ENCODE data around the gene PDSS2.
"Not testable (repeated sequence)": the region's sequence is repeated elsewhere in the genome, so short reads cannot be mapped to it uniquely, and the experiment has no call there.

The PDSS2 gene

GRCh38 chr6:107290491-107290890, 168.9 kb downstream of the PDSS2 start:
- no peak overlapping the region for H3K4me3 ChIP-seq (ENCODE audit: low read depth, low read length)
- TF ChIP-seq POLR2A (IDR thresholded peaks at IDR 0.05; ENCODE audit: extremely low read depth, insufficient read length) (no peak), MYC (IDR thresholded peaks at IDR 0.05; ENCODE audit: low read depth, low read length) (no peak), CTCF (IDR thresholded peaks at IDR 0.05; ENCODE audit: low read depth, low read length) (no peak)
- TF ChIP-seq, protein P1, sequence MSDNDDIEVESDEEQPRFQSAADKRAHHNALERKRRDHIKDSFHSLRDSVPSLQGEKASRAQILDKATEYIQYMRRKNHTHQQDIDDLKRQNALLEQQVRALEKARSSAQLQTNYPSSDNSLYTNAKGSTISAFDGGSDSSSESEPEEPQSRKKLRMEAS (IDR thresholded peaks at IDR 0.05; ENCODE audit: low read depth, low read length), result no peak
- no peak for DNase-seq (ENCODE audit: low read depth)

DNA sequence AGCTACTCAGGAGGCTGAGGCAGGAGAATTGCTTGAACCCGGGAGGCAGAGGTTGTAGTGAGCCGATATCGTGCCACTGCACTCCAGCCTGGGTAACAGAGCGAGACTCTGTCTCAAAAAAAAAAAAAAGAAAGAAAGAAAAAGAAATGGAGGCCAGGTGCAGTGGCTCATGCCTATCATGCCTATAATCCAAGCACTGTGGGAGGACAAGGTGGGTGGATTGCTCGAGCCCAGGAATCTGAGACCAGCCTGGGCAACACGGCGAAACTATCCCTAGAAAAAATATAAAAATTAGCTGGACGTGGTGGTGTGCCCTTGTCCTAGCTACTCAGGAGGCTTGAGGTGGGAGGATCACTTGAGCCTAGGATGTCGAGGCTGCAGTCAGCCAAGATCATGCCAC, 170.1 kb downstream of the PDSS2 start:
- DNase-seq (ENCODE audit: low read depth); H3K4me3 ChIP-seq (ENCODE audit: low read depth, low read length): not testable (repeated sequence)

DNA sequence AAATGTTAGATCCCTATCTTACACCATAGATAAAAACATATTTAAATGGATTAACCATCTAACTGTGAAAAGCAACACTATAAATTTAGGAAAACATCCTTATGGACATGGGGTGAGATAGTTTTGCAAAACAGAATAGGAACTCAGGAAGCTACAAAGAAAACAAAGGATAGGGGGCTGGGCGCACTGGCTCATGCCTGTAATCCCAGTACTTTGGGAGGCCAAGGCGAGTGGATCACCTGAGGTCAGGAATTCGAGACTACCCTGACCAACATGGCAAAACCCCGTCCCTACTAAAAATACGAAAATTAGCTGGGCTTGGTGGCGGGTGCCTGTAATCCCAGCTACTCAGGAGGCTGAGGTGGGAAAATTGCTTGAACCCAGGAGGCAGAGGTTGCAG, 173.7 kb downstream of the PDSS2 start:
- not testable (repeated sequence) for H3K4me3 ChIP-seq (ENCODE audit: low read depth, low read length); DNase-seq (ENCODE audit: low read depth)

GRCh38 chr6:107284805-107285204, 174.6 kb downstream of the PDSS2 start:
- no peak for DNase-seq (ENCODE audit: low read depth)
- TF ChIP-seq, protein P1 (IDR thresholded peaks at IDR 0.05; ENCODE audit: low read depth, low read length), result no peak
- no peak overlapping the region for H3K4me3 ChIP-seq (ENCODE audit: low read depth, low read length)

GRCh38 chr6:107280791-107281190, 178.6 kb downstream of the PDSS2 start:
- H3K4me3 ChIP-seq (ENCODE audit: low read depth, low read length), result no peak overlapping the region
- no peak for DNase-seq (ENCODE audit: low read depth)
- TF ChIP-seq CTCF (IDR thresholded peaks at IDR 0.05; ENCODE audit: low read depth, low read length) (no peak), MYC (IDR thresholded peaks at IDR 0.05; ENCODE audit: low read depth, low read length) (no peak), POLR2A (IDR thresholded peaks at IDR 0.05; ENCODE audit: extremely low read depth, insufficient read length) (no peak)
- TF ChIP-seq, protein P1 (IDR thresholded peaks at IDR 0.05; ENCODE audit: low read depth, low read length), result no peak

DNA sequence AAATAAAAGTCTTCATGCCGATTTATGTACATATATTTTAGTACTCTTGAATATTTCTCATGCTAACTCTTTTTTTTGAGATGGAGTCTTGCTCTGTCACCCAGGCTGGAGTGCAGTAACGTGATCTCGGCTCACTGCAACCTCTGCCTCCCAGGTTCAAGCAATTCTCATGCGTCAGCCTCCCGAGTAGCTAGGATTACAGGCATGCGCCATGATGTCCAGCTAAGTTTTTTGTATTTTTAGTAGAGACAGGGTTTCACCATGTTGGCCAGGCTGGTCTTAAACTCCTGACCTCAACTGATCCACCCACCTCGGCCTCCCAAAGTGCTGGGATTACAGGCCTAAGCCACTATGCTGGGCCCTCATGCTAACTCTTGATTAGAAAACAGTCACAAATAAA, 179.4 kb downstream of the PDSS2 start:
- H3K4me3 ChIP-seq (ENCODE audit: low read depth, low read length), result not testable (repeated sequence)

DNA sequence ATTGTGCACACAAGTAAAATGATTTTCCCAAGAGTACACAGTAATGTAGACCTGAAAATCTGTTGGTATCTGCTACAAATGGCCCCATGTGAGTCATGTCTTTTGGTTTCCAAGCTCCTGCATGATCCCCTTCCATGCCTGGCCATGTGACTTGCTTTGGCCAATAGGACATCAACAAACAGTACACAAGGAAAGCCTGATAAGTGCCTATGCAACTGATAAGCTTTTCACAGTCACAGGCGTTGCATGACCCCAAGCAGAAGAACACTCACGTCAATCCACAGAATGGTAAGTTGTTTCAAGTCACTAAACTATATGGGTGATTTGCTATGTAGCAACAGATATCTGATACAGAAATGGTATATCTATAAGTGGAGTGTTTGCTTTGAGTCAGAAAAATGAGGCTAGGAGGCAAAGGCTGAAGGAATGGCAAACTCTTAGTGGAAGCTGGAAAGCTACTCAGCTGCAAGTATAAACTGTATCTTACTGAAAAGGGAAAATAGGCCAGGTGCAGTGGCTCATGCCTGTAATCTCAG, 184.0 kb downstream of the PDSS2 start:
- no peak overlapping the region for H3K4me3 ChIP-seq (ENCODE audit: low read depth, low read length)
- peak; percentile 24 for DNase-seq (ENCODE audit: low read depth)

More for the DNA sequence above, 179.4 kb downstream of the PDSS2 start:
- DNase-seq (ENCODE audit: low read depth), result not testable (repeated sequence)

DNA sequence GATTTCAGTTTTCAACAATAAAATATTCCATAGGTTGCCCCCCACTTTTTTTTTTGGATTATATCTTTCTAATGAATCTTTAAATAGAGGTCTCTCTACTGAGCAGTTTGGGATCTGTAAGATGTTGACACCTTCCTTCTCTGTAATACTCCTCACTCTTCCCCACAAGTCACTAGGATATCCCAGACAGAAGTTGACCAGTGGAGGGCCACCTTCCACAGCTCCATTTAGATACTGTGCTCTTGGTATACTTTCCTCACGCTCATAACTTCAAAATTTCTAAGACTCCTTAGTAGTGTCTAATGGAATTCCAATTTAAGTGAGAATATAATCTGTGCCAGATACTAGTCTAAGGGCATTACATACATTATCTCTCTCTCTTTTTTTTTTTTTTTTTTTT, 185.1 kb downstream of the PDSS2 start:
- DNase-seq (ENCODE audit: low read depth), result no peak
- no peak overlapping the region for H3K4me3 ChIP-seq (ENCODE audit: low read depth, low read length)
- TF ChIP-seq MYC (IDR thresholded peaks at IDR 0.05; ENCODE audit: low read depth, low read length) (no peak), POLR2A (IDR thresholded peaks at IDR 0.05; ENCODE audit: extremely low read depth, insufficient read length) (no peak), CTCF (IDR thresholded peaks at IDR 0.05; ENCODE audit: low read depth, low read length) (no peak)
- TF ChIP-seq, protein P1 (IDR thresholded peaks at IDR 0.05; ENCODE audit: low read depth, low read length), result no peak

More for the DNA sequence above, 184.0 kb downstream of the PDSS2 start:
- TF ChIP-seq POLR2A (IDR thresholded peaks at IDR 0.05; ENCODE audit: extremely low read depth, insufficient read length) (no peak), MYC (IDR thresholded peaks at IDR 0.05; ENCODE audit: low read depth, low read length) (no peak), CTCF (IDR thresholded peaks at IDR 0.05; ENCODE audit: low read depth, low read length) (no peak)
- TF ChIP-seq, protein P1 (IDR thresholded peaks at IDR 0.05; ENCODE audit: low read depth, low read length), result no peak
